ENCODE results near the gene NEXMIF. TPM values are rescaled to one million over a fixed set of nuclear protein-coding genes. Genes with fewer than 3 reads are reported as not detected.
A peak's percentile ranks its signal among the peaks of the same experiment; 100 is the strongest.

NEXMIF gene
- total and polyA plus RNA-seq, 2 of the 8 experiments (the other 6 are each of a cell fraction or from before 2014, with no cell fraction given): 0.18 to 0.73 TPM

DNA sequence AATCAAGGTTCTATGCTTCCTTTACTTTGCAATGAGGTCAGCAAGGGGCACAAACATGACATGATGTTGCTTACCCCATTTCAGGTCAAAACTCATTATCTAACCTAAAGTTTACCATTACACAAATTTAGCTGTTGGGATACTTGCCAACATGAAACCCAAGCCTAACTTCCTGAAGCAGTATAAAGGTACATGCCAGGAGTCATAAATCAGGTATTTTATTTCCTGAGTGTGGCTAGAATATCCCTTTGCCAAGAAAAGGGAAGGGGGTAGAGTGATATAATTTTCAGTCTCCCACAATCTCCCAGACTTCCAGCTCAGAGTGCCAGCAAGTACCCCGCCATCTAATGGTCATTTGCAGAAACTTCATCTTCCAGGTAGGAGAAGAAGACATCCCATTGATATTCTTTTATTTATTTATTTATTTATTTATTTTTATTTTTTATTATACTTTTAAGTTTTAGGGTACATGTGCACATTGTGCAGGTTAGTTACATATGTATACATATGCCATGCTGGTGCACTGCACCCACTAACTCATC is 136.6 kb downstream of the NEXMIF start:
- Histone ChIP-seq H2BK12ac (ENCODE audit: low read depth, low read length) (no peak overlapping the region), H3K36me3 (ENCODE audit: control insufficient read depth in 2 of 4, insufficient read depth in 4 of 4, low read length in 3 of 4) (no peaks in the 10 kb centered on the region), H3K9ac (replicated peaks in 1 of 4; ENCODE audit: extremely low read depth in 1 of 4, low read depth in 3 of 4, low read length in 3 of 4) (no peak overlapping the region), H2BK20ac (ENCODE audit: low read length) (no peak overlapping the region), H4K8ac (ENCODE audit: extremely low read depth, insufficient read depth, low read length) (no peak overlapping the region), H3K27ac (ENCODE audit: low read depth, low read length) (no peak overlapping the region), H3K56ac (replicated peaks; ENCODE audit: insufficient read length, low read depth, low read length) (no peak overlapping the region), H2BK15ac (ENCODE audit: low read length) (no peak overlapping the region), H2BK120ac (replicated peaks; ENCODE audit: low read depth, low read length) (no peak overlapping the region), H3K4me3 (ENCODE audit: extremely low read depth in 1 of 4, insufficient read depth in 2 of 4, low read depth in 3 of 4, low read length in 4 of 4) (no peak overlapping the region), H3K4me1 (replicated peaks in 1 of 4; ENCODE audit: control insufficient read depth in 3 of 4, insufficient read depth in 4 of 4, low read length in 3 of 4) (no peaks in the 10 kb centered on the region), H3K23ac (ENCODE audit: insufficient read length) (no peak overlapping the region), H4K5ac (ENCODE audit: insufficient read length, low read depth, low read length) (no peak overlapping the region), H3K4ac (replicated peaks; ENCODE audit: insufficient read length, low read depth, low read length) (no peak overlapping the region), H3K79me2 (ENCODE audit: control insufficient read depth in 1 of 2, insufficient read depth in 2 of 2, low read length in 2 of 2) (no peaks in the 10 kb centered on the region), H3K9me3 (ENCODE audit: insufficient read depth in 2 of 2, low read depth in 1 of 2, low read length in 1 of 2) (no peaks in the 10 kb centered on the region), H3K4me2 (ENCODE audit: insufficient read depth in 1 of 2, low read depth in 2 of 2, low read length in 2 of 2) (no peak overlapping the region), H3K23me2 (ENCODE audit: low read depth, low read length) (no peaks in the 10 kb centered on the region), H2AFZ (ENCODE audit: low read length) (no peak overlapping the region), H4K20me1 (replicated peaks in 1 of 2; ENCODE audit: control insufficient read depth in 1 of 2, insufficient read depth in 2 of 2, low read length in 2 of 2) (no peaks in the 10 kb centered on the region), H3K14ac (ENCODE audit: insufficient read length) (no peak overlapping the region), H2BK5ac (ENCODE audit: low read depth, low read length) (no peak overlapping the region), H3K79me1 (ENCODE audit: low read depth, low read length) (no peaks in the 10 kb centered on the region), H2AK5ac (ENCODE audit: low read depth, low read length) (no peak overlapping the region), H3K27me3 (replicated peaks in 1 of 4; ENCODE audit: control insufficient read depth in 3 of 4, extremely low read depth in 1 of 4, insufficient read depth in 3 of 4, low read length in 3 of 4) (no peaks in the 10 kb centered on the region), H4K91ac (replicated peaks; ENCODE audit: insufficient read length, low read length) (no peak overlapping the region), H3K18ac (ENCODE audit: extremely low read depth, low read length) (no peak overlapping the region)
- TF ChIP-seq, protein P1, sequence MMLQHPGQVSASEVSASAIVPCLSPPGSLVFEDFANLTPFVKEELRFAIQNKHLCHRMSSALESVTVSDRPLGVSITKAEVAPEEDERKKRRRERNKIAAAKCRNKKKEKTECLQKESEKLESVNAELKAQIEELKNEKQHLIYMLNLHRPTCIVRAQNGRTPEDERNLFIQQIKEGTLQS (IDR thresholded peaks at IDR 0.05; ENCODE audit: insufficient read depth, low read depth, low read length): no peak
- TF ChIP-seq ZNF274 (IDR thresholded peaks at IDR 0.05; ENCODE audit: borderline replicate concordance, extremely low read depth, low read length): no peak
- no peak for TF ChIP-seq TBP (IDR thresholded peaks at IDR 0.05; ENCODE audit: low read depth, low read length)
- no peak for TF ChIP-seq YY1 (IDR thresholded peaks at IDR 0.05; ENCODE audit: low read depth, low read length)
- TF ChIP-seq, protein P2, sequence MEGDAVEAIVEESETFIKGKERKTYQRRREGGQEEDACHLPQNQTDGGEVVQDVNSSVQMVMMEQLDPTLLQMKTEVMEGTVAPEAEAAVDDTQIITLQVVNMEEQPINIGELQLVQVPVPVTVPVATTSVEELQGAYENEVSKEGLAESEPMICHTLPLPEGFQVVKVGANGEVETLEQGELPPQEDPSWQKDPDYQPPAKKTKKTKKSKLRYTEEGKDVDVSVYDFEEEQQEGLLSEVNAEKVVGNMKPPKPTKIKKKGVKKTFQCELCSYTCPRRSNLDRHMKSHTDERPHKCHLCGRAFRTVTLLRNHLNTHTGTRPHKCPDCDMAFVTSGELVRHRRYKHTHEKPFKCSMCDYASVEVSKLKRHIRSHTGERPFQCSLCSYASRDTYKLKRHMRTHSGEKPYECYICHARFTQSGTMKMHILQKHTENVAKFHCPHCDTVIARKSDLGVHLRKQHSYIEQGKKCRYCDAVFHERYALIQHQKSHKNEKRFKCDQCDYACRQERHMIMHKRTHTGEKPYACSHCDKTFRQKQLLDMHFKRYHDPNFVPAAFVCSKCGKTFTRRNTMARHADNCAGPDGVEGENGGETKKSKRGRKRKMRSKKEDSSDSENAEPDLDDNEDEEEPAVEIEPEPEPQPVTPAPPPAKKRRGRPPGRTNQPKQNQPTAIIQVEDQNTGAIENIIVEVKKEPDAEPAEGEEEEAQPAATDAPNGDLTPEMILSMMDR (IDR thresholded peaks at IDR 0.05; ENCODE audit: control extremely low read depth in 1 of 3, insufficient read depth in 1 of 3, low read depth in 1 of 3, low read length in 3 of 3): peak in 1 of 3 experiments; percentile 4; a peak in 1 of 4 replicates
- peak in 1 of 2 experiments; percentile 36; a peak in 3 of 4 replicates for TF ChIP-seq RAD21 (IDR thresholded peaks at IDR 0.05 in 1 of 2, conservative IDR thresholded peaks at IDR 0.05 in 1 of 2; ENCODE audit: low read depth in 2 of 2, low read length in 2 of 2)
- TF ChIP-seq TAF7 (optimal IDR thresholded peaks at IDR 0.05; ENCODE audit: borderline replicate concordance, low read depth, low read length): no peak
- no peak for TF ChIP-seq BCL11A (IDR thresholded peaks at IDR 0.05; ENCODE audit: low read depth in 2 of 2, low read length in 2 of 2)
- TF ChIP-seq SP4 (IDR thresholded peaks at IDR 0.05; ENCODE audit: low read length): no peak
- FAIRE-seq (no peak), DNase-seq (ENCODE audit: low read depth in 1 of 2, low spot score in 2 of 2) (no peak)
- CTCF ChIA-PET (ENCODE audit: partially characterized antibody): interaction anchor here (0.5 to 1.2 kb wide), 6 partner anchors 13 to 212 kb away, joined by 3 to 4 read pairs (median 3); no protein-coding TSS in a partner anchor
- 11% methylated on average over 1 of the region's 1 CpG; no CpG with 5 or more reads in 1 of the 2 experiments for WGBS, 2 experiments (ENCODE audit: extremely low coverage in 1 of 2, insufficient coverage in 1 of 2, insufficient read length in 1 of 2, insufficient replicate concordance in 2 of 2, low coverage in 1 of 2, low lambda C conversion rate in 2 of 2, missing lambda C conversion rate in 1 of 2)
- POLR2A ChIA-PET (ENCODE audit: partially characterized antibody): no interaction called here
